Ishikawa (cell line): Measurements from ENCODE around the gene KSR2.

Experiments used
- CEBPB ChIP-seq: IDR thresholded peaks from 2 replicates; pipeline ENCODE4 v1.6.1; 2012
- CREB1 ChIP-seq: IDR thresholded peaks from 2 replicates; pipeline ENCODE4 v1.6.1; 2012; ENCODE audit warnings: low read depth
- EGR1 ChIP-seq: IDR thresholded peaks from 2 replicates; pipeline ENCODE4 v1.6.1; 2012
- EP300 ChIP-seq: IDR thresholded peaks from 2 replicates; pipeline ENCODE4 v1.6.1; 2012; ENCODE audit warnings: borderline replicate concordance
- FOXM1 ChIP-seq: IDR thresholded peaks from 2 replicates; pipeline ENCODE4 v1.6.1; 2012; ENCODE audit warnings: low read depth, borderline replicate concordance
- NFIC ChIP-seq: IDR thresholded peaks from 2 replicates; pipeline ENCODE4 v1.6.1; 2012
- RAD21 ChIP-seq: IDR thresholded peaks from 2 replicates; pipeline ENCODE4 v1.6.1; 2012; ENCODE audit warnings: low read depth
- REST ChIP-seq: IDR thresholded peaks from 2 replicates; pipeline ENCODE4 v1.6.1; 2012; ENCODE audit warnings: low read depth, mild to moderate bottlenecking
- TAF1 ChIP-seq: IDR thresholded peaks from 2 replicates; pipeline ENCODE4 v1.6.1; 2012; ENCODE audit warnings: low read depth, mild to moderate bottlenecking
- TCF12 ChIP-seq: IDR thresholded peaks from 2 replicates; pipeline ENCODE4 v1.6.1; 2012; ENCODE audit warnings: low read depth
- TEAD4 ChIP-seq: IDR thresholded peaks from 2 replicates; pipeline ENCODE4 v1.6.1; 2012
- YY1 ChIP-seq: IDR thresholded peaks from 2 replicates; pipeline ENCODE4 v1.6.1; 2012; ENCODE audit warnings: low read depth
- ZBTB7A ChIP-seq: IDR thresholded peaks from 2 replicates; pipeline ENCODE4 v1.6.1; 2012; ENCODE audit warnings: low read depth
- TF ChIP-seq, protein P1 (sequence below): IDR thresholded peaks from 2 replicates; pipeline ENCODE4 v1.6.1; 2012
- TF ChIP-seq, protein P2 (sequence below): IDR thresholded peaks from 2 replicates; pipeline ENCODE4 v1.6.1; 2012

The KSR2 gene

DNA sequence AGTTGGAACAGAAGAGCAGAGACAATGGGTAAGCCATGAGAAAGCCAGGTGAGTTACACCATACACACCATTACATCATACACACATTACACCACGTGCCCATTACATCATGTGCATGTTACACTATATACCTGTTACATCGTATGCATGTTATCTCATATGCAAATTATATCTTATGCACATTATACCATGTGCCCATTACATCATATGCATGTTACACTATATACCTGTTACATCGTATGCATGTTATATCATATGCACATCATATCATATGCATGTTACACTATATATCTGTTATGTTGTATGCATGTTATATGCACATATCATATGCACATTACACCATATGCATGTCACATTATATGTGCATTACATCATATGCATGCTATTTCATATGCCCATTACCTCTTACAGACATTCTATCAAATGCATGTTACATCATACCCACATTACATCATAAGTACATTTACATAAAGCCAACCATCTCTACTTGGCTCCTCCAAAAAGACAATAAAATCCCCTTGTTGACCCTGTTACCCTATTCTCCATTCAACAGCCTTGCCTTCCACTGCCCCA is 207.2 kb downstream of the KSR2 start:
- TF ChIP-seq, protein P1, sequence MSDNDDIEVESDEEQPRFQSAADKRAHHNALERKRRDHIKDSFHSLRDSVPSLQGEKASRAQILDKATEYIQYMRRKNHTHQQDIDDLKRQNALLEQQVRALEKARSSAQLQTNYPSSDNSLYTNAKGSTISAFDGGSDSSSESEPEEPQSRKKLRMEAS: no peak
- TF ChIP-seq EGR1 (no peak), NFIC (no peak), TCF12 (no peak), REST (no peak), TEAD4 (no peak), EP300 (no peak), RAD21 (no peak), YY1 (no peak), CEBPB (no peak), CREB1 (no peak), TAF1 (no peak), FOXM1 (no peak)
- TF ChIP-seq, protein P2, sequence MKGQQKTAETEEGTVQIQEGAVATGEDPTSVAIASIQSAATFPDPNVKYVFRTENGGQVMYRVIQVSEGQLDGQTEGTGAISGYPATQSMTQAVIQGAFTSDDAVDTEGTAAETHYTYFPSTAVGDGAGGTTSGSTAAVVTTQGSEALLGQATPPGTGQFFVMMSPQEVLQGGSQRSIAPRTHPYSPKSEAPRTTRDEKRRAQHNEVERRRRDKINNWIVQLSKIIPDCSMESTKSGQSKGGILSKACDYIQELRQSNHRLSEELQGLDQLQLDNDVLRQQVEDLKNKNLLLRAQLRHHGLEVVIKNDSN: no peak

- TF ChIP-seq CREB1: no peak
- TF ChIP-seq YY1: no peak
- TF ChIP-seq, protein P1: no peak
- TF ChIP-seq ZBTB7A: no peak
- no peak for TF ChIP-seq CEBPB
- TF ChIP-seq EP300: no peak
Observed at GRCh38 chr12:117760990-117761389, 207.8 kb downstream of the KSR2 start.

- TF ChIP-seq FOXM1 (no peak), TCF12 (no peak), REST (no peak), EGR1 (no peak), CEBPB (no peak), TEAD4 (no peak), NFIC (no peak), EP300 (no peak), CREB1 (no peak), YY1 (no peak), RAD21 (no peak), TAF1 (no peak), ZBTB7A (no peak)
- TF ChIP-seq, protein P1: no peak
- TF ChIP-seq, protein P2: no peak
Observed at GRCh38 chr12:117750657-117751056, 218.1 kb downstream of the KSR2 start.

DNA sequence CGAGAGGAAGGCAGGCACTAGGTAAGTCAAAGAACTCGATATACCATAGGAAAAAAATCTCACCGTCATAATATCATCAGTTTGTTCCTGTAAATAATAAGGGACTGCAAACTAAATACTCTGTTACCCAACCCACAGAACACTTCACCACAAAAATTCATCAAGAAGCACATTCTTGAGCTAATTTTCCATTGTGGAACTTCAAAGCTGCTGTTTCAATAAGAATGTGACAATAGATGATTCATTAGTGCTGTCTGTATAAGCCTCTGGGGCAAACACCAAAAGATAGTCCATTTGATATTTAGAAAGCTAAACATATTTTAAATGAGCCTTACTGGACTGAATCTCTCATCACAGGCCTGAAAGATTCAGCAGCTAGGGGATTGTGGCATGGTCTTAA is 219.4 kb downstream of the KSR2 start:
- TF ChIP-seq RAD21 (no peak), EGR1 (no peak), CREB1 (no peak), TEAD4 (no peak), CEBPB (no peak), TCF12 (no peak), FOXM1 (no peak)
- TF ChIP-seq, protein P1: no peak

GRCh38 chr12:117744418-117744817 is 224.4 kb downstream of the KSR2 start:
- no peak for TF ChIP-seq REST
- no peak for TF ChIP-seq ZBTB7A
